IPS-20b (cell line): ENCODE measurements around the gene AMPD3.

Experiments used
- H3K27ac ChIP-seq: one replicate; pipeline ENCODE4 v1.5.1; 2013; ENCODE audit warnings: low read length
- H3K27me3 ChIP-seq: 2 replicates; pipeline ENCODE4 v1.6.1; 2013; ENCODE audit warnings: mild to moderate bottlenecking, low read length, inconsistent platforms; ENCODE audit not compliant: insufficient read depth
- H3K36me3 ChIP-seq: 2 replicates; pipeline ENCODE4 v1.6.1; 2013; ENCODE audit warnings: low read depth, mild to moderate bottlenecking, inconsistent platforms, low read length, moderate library complexity; ENCODE audit not compliant: insufficient read depth
- H3K4me1 ChIP-seq: 2 replicates; pipeline ENCODE4 v1.6.1; 2013; ENCODE audit warnings: mild to moderate bottlenecking, control low read depth, inconsistent platforms, low read length, moderate library complexity; ENCODE audit not compliant: insufficient read depth
- H3K4me3 ChIP-seq: 2 replicates; pipeline ENCODE4 v1.5.1; 2013; ENCODE audit warnings: mild to moderate bottlenecking, low read length, inconsistent platforms
- H3K9ac ChIP-seq: 2 replicates; pipeline ENCODE4 v1.6.1; 2013; ENCODE audit warnings: low read depth, mild to moderate bottlenecking, inconsistent platforms, low read length, moderate library complexity
- H3K9me3 ChIP-seq: 2 replicates; pipeline ENCODE4 v1.6.1; 2013; ENCODE audit warnings: mild to moderate bottlenecking, low read depth, low read length, inconsistent platforms; ENCODE audit not compliant: insufficient read depth

The AMPD3 gene

DNA sequence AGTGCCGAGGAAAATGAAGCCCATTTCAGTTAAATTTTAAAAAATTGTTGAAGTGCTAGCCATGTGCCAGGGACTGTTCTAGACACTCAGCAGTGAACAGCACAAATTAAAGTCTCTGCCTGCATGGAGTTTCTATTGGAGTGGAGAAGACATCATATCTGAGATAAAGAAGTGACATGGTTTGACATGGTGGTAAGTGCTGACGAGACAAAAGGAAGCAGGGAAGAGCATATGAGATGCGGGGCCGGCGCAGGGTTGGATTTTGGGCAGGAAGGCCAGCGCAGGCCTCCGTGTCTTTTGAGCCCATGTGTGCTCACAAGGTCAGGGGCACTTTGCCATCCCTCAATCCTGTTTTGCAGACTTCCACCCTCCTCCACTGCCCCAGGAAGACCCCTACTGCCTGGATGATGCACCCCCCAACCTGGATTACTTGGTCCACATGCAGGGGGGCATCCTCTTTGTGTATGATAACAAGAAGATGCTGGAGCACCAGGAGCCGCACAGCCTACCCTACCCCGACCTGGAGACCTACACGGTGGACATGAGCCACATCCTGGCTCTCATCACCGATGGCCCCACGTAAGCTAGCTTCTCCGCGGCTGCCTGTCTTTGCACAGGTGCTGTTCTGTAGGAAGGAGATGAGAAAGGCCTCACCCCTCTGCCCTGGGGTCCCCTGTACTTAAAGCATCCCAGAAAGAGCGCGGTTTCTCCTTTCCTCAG lies 29.6 kb downstream of the AMPD3 start:
- H3K4me3 ChIP-seq: no peak overlapping the region
- 0 out of 2 replicates have a peak, but pooled peaks cover 3% of the 10 kb centered on the region for H3K36me3 ChIP-seq
- H3K27ac ChIP-seq: no peak overlapping the region
- no peak overlapping the region for H3K9ac ChIP-seq
- no peaks in the 10 kb centered on the region for H3K4me1 ChIP-seq
- H3K27me3 ChIP-seq: no peaks in the 10 kb centered on the region
- no peaks in the 10 kb centered on the region for H3K9me3 ChIP-seq

- no peak overlapping the region for H3K9ac ChIP-seq
- no peak overlapping the region for H3K27ac ChIP-seq
- no peaks in the 10 kb centered on the region for H3K9me3 ChIP-seq
- peaks cover 2% of the 10 kb centered on the region; the same call in 1 of the 2 replicates for H3K4me1 ChIP-seq
- H3K4me3 ChIP-seq: no peak overlapping the region
- H3K36me3 ChIP-seq: 0 out of 2 replicates have a peak, but pooled peaks cover 3% of the 10 kb centered on the region
- H3K27me3 ChIP-seq: no peaks in the 10 kb centered on the region
Measured at GRCh38 chr11:10485646-10486045, 30.6 kb downstream of the AMPD3 start.

DNA sequence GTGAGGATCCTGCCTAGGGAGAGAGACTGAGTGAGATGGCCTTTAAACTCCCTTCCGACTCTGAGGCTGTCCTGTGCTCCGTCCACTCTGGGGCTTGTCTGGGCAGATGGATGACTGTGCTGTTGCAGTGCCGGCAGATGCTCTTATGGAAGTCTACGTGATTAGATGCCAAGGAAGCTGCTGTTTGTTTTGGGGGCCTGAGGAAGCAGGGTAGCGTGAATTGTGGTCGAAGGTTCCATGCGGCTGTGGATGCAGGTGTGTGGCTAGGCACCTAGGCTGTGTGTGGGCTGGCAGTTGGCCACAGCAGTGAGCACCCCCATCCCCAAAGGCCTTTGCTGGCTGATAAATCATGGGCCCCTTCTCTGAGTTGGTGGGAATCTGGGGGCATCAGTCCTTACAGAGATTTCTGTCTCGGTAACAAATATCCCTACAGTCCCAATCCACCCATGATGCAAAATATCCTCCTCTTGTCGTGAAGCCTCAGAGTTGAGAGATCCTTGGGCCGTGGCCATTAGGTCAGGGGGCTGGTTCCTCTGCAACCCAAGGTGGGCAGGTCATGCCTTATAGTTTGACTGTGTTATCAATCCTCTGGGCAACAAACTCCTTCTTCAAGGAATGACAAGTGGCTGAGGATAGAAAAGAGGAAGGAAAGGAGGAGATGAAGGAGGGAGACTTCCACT lies 31.2 kb downstream of the AMPD3 start:
- H3K27me3 ChIP-seq: no peaks in the 10 kb centered on the region
- H3K9me3 ChIP-seq: no peaks in the 10 kb centered on the region
- H3K27ac ChIP-seq: no peak overlapping the region
- no peak overlapping the region for H3K9ac ChIP-seq
- no peak overlapping the region for H3K4me3 ChIP-seq
- 0 out of 2 replicates have a peak, but pooled peaks cover 3% of the 10 kb centered on the region for H3K36me3 ChIP-seq
- peaks cover 2% of the 10 kb centered on the region; the same call in 1 of the 2 replicates for H3K4me1 ChIP-seq

DNA sequence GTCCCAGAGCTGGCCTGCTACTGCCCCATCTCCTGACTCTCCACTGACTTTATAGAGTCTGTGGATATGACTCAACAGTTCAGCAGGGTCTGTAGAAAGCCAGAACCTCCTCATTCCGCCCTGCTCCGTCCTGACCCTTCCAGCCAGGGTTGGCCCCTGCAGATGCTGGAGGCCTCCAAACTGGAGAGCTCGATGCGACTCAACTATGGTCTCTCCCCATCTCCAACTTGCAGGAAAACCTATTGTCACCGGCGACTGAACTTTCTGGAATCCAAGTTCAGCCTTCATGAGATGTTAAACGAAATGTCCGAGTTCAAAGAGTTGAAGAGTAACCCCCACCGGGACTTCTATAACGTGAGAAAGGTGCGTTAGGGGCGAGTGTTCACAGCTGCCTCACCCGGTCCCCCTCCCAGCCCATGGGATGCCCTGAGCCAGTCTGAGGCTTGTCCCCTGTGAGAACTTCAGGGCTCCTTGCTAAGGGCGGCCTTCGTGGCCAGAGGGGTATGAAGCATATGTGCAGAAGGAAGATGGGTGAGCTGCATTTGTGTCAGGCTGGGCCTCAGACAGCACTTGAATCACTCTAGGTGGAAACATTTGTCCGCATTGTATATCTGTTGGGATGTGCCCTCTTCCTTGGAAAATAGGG lies 32.1 kb downstream of the AMPD3 start:
- Histone ChIP-seq H3K36me3 (0 out of 2 replicates have a peak, but pooled peaks cover 3% of the 10 kb centered on the region), H3K4me1 (peaks cover 2% of the 10 kb centered on the region; the same call in 1 of the 2 replicates), H3K9ac (no peak overlapping the region), H3K4me3 (no peak overlapping the region), H3K27ac (no peak overlapping the region), H3K9me3 (no peaks in the 10 kb centered on the region), H3K27me3 (no peaks in the 10 kb centered on the region)

- no peaks in the 10 kb centered on the region for H3K27me3 ChIP-seq
- peaks cover 9% of the 10 kb centered on the region; the same call in 1 of the 2 replicates for H3K4me1 ChIP-seq
- H3K9me3 ChIP-seq: no peaks in the 10 kb centered on the region
- H3K36me3 ChIP-seq: 0 out of 2 replicates have a peak, but pooled peaks cover 3% of the 10 kb centered on the region
- no peak overlapping the region for H3K9ac ChIP-seq
- H3K27ac ChIP-seq: no peak overlapping the region
- no peak overlapping the region for H3K4me3 ChIP-seq
Measured at GRCh38 chr11:10488121-10488933, 33.3 kb downstream of the AMPD3 start.

DNA sequence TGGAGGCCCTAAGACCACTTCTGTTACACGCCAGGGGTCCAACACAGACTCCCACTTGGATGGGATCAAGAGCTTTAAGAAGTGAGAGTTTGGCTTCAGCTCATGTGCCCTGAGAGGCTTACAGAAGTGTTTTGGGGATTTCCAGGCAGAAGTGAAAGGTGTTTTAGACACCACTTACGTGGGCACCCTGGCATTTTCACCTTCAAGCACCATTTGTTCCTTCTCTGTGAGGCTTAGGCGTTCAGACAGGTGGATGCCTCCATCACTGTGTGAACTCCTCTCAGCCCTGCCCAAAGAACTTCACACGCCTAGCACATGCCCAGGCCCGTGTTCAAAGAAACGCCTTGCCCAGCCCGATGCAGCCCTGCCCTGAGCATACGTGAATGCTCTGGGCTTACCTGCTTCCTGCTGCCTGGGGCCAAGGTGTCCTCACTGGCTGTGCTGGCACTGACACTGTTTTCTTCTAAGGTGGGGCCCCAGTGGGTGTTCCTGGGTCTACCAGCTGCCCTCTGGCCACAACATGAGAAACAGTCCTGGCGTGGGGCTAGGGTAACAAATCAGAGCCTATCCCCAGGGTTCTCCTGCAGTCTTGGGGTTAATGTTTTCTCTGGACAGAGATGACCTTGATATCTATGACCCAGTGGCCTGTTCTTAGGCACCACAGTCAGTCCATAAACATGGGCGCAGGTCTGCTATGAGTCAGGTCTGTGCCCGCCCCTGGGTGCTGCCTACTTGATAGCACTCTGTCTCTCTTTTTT lies 34.0 kb downstream of the AMPD3 start:
- H3K9me3 ChIP-seq: no peaks in the 10 kb centered on the region
- H3K4me1 ChIP-seq: peaks cover 9% of the 10 kb centered on the region; the same call in 1 of the 2 replicates
- H3K9ac ChIP-seq: no peak overlapping the region
- H3K27me3 ChIP-seq: no peaks in the 10 kb centered on the region
- 0 out of 2 replicates have a peak, but pooled peaks cover 3% of the 10 kb centered on the region for H3K36me3 ChIP-seq
- no peak overlapping the region for H3K4me3 ChIP-seq
- H3K27ac ChIP-seq: no peak overlapping the region

GRCh38 chr11:10490032-10490397 lies 35.0 kb downstream of the AMPD3 start:
- H3K9me3 ChIP-seq: no peaks in the 10 kb centered on the region
- peaks cover 9% of the 10 kb centered on the region; the same call in 1 of the 2 replicates for H3K4me1 ChIP-seq
- H3K4me3 ChIP-seq: no peak overlapping the region
- H3K27me3 ChIP-seq: no peaks in the 10 kb centered on the region
- H3K27ac ChIP-seq: no peak overlapping the region
- H3K9ac ChIP-seq: no peak overlapping the region
- 0 out of 2 replicates have a peak, but pooled peaks cover 3% of the 10 kb centered on the region for H3K36me3 ChIP-seq

- Histone ChIP-seq H3K4me3 (no peak overlapping the region), H3K36me3 (0 out of 2 replicates have a peak, but pooled peaks cover 3% of the 10 kb centered on the region), H3K4me1 (peaks cover 9% of the 10 kb centered on the region; the same call in 1 of the 2 replicates), H3K9ac (no peak overlapping the region), H3K27me3 (no peaks in the 10 kb centered on the region), H3K27ac (no peak overlapping the region), H3K9me3 (no peaks in the 10 kb centered on the region)
Measured at GRCh38 chr11:10490398-10491241, 35.6 kb downstream of the AMPD3 start.

GRCh38 chr11:10492084-10492483 lies 37.0 kb downstream of the AMPD3 start:
- H3K4me1 ChIP-seq: peaks cover 9% of the 10 kb centered on the region; the same call in 1 of the 2 replicates
- no peak overlapping the region for H3K9ac ChIP-seq
- H3K4me3 ChIP-seq: no peak overlapping the region
- 0 out of 2 replicates have a peak, but pooled peaks cover 3% of the 10 kb centered on the region for H3K36me3 ChIP-seq
- H3K27me3 ChIP-seq: no peaks in the 10 kb centered on the region
- H3K27ac ChIP-seq: no peak overlapping the region
- H3K9me3 ChIP-seq: no peaks in the 10 kb centered on the region

DNA sequence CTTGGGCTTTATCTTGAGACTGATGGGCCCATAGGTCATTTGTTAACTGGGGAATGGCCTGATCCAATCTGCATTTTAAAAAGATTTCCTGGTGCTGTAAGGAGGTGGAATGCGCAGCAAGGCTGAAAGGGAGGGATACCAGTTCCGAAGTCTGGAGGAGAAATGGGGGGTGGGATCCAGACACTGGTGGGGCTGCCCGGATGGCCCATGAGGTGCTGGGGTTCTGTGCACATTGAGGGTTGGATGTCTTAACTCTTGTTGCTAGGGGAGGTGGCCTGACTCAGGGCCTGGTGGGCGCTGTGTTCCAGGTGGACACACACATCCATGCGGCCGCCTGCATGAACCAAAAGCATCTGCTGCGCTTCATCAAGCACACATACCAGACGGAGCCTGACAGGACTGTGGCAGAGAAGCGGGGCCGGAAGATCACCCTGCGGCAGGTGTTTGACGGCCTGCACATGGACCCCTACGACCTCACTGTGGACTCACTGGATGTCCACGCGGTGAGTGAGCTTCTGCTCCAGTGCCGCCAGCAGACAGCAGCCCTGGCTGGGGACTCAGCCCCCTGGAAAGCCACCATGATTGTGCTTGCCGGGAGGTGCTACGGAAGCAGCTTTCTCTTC lies 38.1 kb downstream of the AMPD3 start:
- no peak overlapping the region for H3K27ac ChIP-seq
- no peak overlapping the region for H3K9ac ChIP-seq
- H3K36me3 ChIP-seq: no peaks in the 10 kb centered on the region
- no peaks in the 10 kb centered on the region for H3K27me3 ChIP-seq
- peaks cover 9% of the 10 kb centered on the region; the same call in 1 of the 2 replicates for H3K4me1 ChIP-seq
- no peak overlapping the region for H3K4me3 ChIP-seq
- no peaks in the 10 kb centered on the region for H3K9me3 ChIP-seq
